PC-3 (cell line): ENCODE measurements around the gene MAN1B1. TPM values are rescaled to one million over a fixed set of nuclear protein-coding genes. Genes with fewer than 3 reads are reported as not detected.

ENCODE experiments used
- ATAC-seq: fragments of 200-7000 bp; cut with Tn5 transposase; 2 replicates; pipeline ENCODE4 v1.9.1; 2020; ENCODE audit warnings: mild to moderate bottlenecking, moderate library complexity
- BruUV-seq: library from RNA; stranded (reverse); fragments of 400-500 nt; replicated peaks from 2 replicates; lab custom pipeline; 2021; lab: Mats Ljungman, UMichigan
- CTCF ChIA-PET: fragments of 300-600 bp; sonication (Branson Sonifier 250); formaldehyde crosslinking; loops from one replicate; lab custom pipeline; 2022; ENCODE audit warnings: antibody characterized with exemption; lab: Charles Lee
- POLR2A ChIA-PET: fragments of 300-600 bp; sonication (Branson Sonifier 250); formaldehyde crosslinking; loops from one replicate; lab custom pipeline; 2022; ENCODE audit warnings: antibody characterized with exemption; ENCODE audit not compliant: unreplicated experiment; lab: Charles Lee
- DNase-seq: peaks from one replicate; pipeline ENCODE4 v3.0.0-alpha.2; 2015
- H2AFZ ChIP-seq: fragments of 300-600 bp; sonication (generic); 2 replicates; pipeline ENCODE4 v1.6.0; 2016; ENCODE audit warnings: antibody characterized with exemption, low read length
- H3F3A ChIP-seq: fragments of 300-600 bp; sonication (generic); one replicate; pipeline ENCODE4 v1.6.0; 2017; ENCODE audit warnings: antibody characterized with exemption, low read length, control low read depth, mild to moderate bottlenecking; ENCODE audit not compliant: unreplicated experiment
- H3K27ac ChIP-seq: fragments of 300-600 bp; sonication (generic); 2 replicates; pipeline ENCODE4 v1.5.1; 2016; ENCODE audit warnings: mild to moderate bottlenecking, low read length
- H3K27me3 ChIP-seq: fragments of 300-600 bp; sonication (generic); 2 replicates; pipeline ENCODE4 v1.6.1; 2016; ENCODE audit warnings: low read length, mixed read lengths
- H3K36me3 ChIP-seq: fragments of 300-600 bp; sonication (generic); 2 replicates; pipeline ENCODE4 v1.6.1; 2016; ENCODE audit warnings: low read depth, mixed run types, low read length, mixed read lengths
- H3K4me1 ChIP-seq: fragments of 300-600 bp; sonication (generic); 2 replicates; pipeline ENCODE4 v1.5.1; 2016; ENCODE audit warnings: low read length; ENCODE audit not compliant: insufficient read depth
- H3K4me2 ChIP-seq: fragments of 300-600 bp; sonication (generic); 2 replicates; pipeline ENCODE4 v1.6.0; 2016; ENCODE audit warnings: low read length
- H3K4me3 ChIP-seq: fragments of 300-600 bp; sonication (generic); 2 replicates; pipeline ENCODE4 v1.5.1; 2016; ENCODE audit warnings: mild to moderate bottlenecking, low read length, mixed read lengths
- H3K79me2 ChIP-seq: fragments of 300-600 bp; sonication (generic); 2 replicates; pipeline ENCODE4 v1.6.1; 2017; ENCODE audit warnings: low read length, mixed read lengths
- H3K9ac ChIP-seq: fragments of 300-600 bp; sonication (generic); 2 replicates; pipeline ENCODE4 v1.6.0; 2016; ENCODE audit warnings: mild to moderate bottlenecking, low read length
- H3K9me2 ChIP-seq: fragments of 300-600 bp; sonication (generic); replicated peaks from 2 replicates; pipeline ENCODE4 v1.6.1; 2016; ENCODE audit warnings: mixed run types, low read length, mixed read lengths
- H3K9me3 ChIP-seq: fragments of 300-600 bp; sonication (generic); 2 replicates; pipeline ENCODE4 v1.6.1; 2016; ENCODE audit warnings: low read length, mixed read lengths
- H4K20me1 ChIP-seq: fragments of 300-600 bp; sonication (generic); 2 replicates; pipeline ENCODE4 v1.6.1; 2016; ENCODE audit warnings: low read length, mixed read lengths
- CTCF ChIP-seq: fragments of 300-600 bp; sonication (generic); conservative IDR thresholded peaks from 2 replicates; pipeline ENCODE4 v1.5.1; 2017; ENCODE audit warnings: antibody characterized with exemption, low read depth, mild to moderate bottlenecking, low read length
- EZH2 ChIP-seq: fragments of 300-600 bp; sonication (generic); IDR thresholded peaks from one replicate; pipeline ENCODE4 v1.6.1; 2017; ENCODE audit warnings: antibody characterized with exemption, mild to moderate bottlenecking, low read length; ENCODE audit not compliant: unreplicated experiment
- EZH2phosphoT487 ChIP-seq: fragments of 300-600 bp; sonication (generic); IDR thresholded peaks from 2 replicates; pipeline ENCODE4 v1.6.1; 2018; ENCODE audit warnings: mild to moderate bottlenecking, antibody characterized with exemption, low read length, borderline replicate concordance
- intact Hi-C: fragments of 100-400 bp; cut with micrococcal nuclease; formaldehyde crosslinking; loops from 2 replicates; pipeline ENCODE4 v1.9.0; 2023
- total RNA-seq: library from RNA; depleted of rRNA; stranded (reverse); fragments of >200 nt; gene quantifications from 2 replicates; pipeline ENCODE4 v1.2.3, GENCODE V29; 2014

Gene MAN1B1
- total RNA-seq, 1 experiment from 2014 or later = 65.5 TPM

GRCh38 chr9:137156567-137157375 is 70.0 kb downstream of the MAN1B1 start:
- no peaks in the 10 kb centered on the region for H3K9me3 ChIP-seq
- no peaks in the 10 kb centered on the region for H3K36me3 ChIP-seq
- DNase-seq (peak; percentile 39), ATAC-seq (peak; percentile 65)
- H3K79me2 ChIP-seq = no peaks in the 10 kb centered on the region
- CTCF ChIA-PET = interaction anchor here (0.6 to 0.8 kb wide), 3 partner anchors 53 to 71 kb away, joined by 3 to 7 read pairs (median 3); partner anchors contain the start of gene RNF224
- H3K9me2 ChIP-seq = no peaks in the 10 kb centered on the region
- no TSS peak for BruUV-seq
- H3K27me3 ChIP-seq = peaks cover 17% of the 10 kb centered on the region
- no peaks in the 10 kb centered on the region for H4K20me1 ChIP-seq
- H2AFZ ChIP-seq = peak overlapping the region; percentile 38; the same call in 1 of the 2 replicates
- no peaks in the 10 kb centered on the region for H3F3A ChIP-seq
- H3K9ac ChIP-seq = no peak overlapping the region
- H3K4me1 ChIP-seq = no peaks in the 10 kb centered on the region; the same call in 1 of the 2 replicates
- peak overlapping the region; percentile 31 for H3K4me3 ChIP-seq
- intact Hi-C loops = no loop called here
- POLR2A ChIA-PET = no interaction called here
- H3K27ac ChIP-seq = no peak overlapping the region
- no peak for TF ChIP-seq CTCF
- TF ChIP-seq EZH2phosphoT487 = no peak
- no peak for TF ChIP-seq EZH2
- H3K4me2 ChIP-seq = peak overlapping the region; percentile 70

GRCh38 chr9:137157618-137158415 is 71.0 kb downstream of the MAN1B1 start:
- no TSS peak for BruUV-seq
- intact Hi-C loops = no loop called here
- no peak for DNase-seq
- Histone ChIP-seq H3K9me2 (no peaks in the 10 kb centered on the region), H3K4me2 (no peak overlapping the region), H3K4me3 (no peak overlapping the region), H3K36me3 (no peaks in the 10 kb centered on the region), H3K9me3 (no peaks in the 10 kb centered on the region), H3K27ac (no peak overlapping the region), H2AFZ (no peak overlapping the region), H3F3A (no peaks in the 10 kb centered on the region), H3K27me3 (peaks cover 17% of the 10 kb centered on the region), H3K79me2 (no peaks in the 10 kb centered on the region), H4K20me1 (no peaks in the 10 kb centered on the region), H3K4me1 (no peaks in the 10 kb centered on the region; the same call in 1 of the 2 replicates), H3K9ac (no peak overlapping the region)
- TF ChIP-seq CTCF = no peak
- ChIA-PET CTCF (no interaction called here), POLR2A (no interaction called here)
- ATAC-seq = no peak
